ENCODE results near the gene PJA2. TPM values are rescaled to one million over a fixed set of nuclear protein-coding genes. Genes with fewer than 3 reads are reported as not detected.

PJA2 gene
- total RNA-seq, 1 donor: 124 TPM

DNA sequence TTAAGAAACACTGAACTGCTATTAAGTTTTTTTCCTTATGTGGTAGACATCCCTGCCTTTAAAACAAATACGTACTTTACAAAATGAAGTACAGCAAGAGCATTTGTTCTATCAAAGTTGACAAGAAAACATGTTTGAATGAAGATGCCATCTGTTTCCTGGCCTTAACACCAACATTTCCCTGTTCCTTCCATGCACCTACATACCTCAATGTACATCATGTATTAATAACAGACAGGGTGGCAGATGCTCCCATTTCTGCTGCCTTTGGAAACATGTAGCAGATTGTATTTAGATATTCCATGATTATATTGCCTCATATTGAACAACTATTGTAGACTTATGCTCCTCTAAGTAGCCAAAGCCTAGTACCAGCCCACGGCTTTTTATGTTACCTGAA, 104.4 kb downstream of the PJA2 start:
- H3K4me3 ChIP-seq (ENCODE audit: low read depth, low read length): no peak overlapping the region
- DNase-seq (ENCODE audit: low read depth): no peak
- TF ChIP-seq, protein P1, sequence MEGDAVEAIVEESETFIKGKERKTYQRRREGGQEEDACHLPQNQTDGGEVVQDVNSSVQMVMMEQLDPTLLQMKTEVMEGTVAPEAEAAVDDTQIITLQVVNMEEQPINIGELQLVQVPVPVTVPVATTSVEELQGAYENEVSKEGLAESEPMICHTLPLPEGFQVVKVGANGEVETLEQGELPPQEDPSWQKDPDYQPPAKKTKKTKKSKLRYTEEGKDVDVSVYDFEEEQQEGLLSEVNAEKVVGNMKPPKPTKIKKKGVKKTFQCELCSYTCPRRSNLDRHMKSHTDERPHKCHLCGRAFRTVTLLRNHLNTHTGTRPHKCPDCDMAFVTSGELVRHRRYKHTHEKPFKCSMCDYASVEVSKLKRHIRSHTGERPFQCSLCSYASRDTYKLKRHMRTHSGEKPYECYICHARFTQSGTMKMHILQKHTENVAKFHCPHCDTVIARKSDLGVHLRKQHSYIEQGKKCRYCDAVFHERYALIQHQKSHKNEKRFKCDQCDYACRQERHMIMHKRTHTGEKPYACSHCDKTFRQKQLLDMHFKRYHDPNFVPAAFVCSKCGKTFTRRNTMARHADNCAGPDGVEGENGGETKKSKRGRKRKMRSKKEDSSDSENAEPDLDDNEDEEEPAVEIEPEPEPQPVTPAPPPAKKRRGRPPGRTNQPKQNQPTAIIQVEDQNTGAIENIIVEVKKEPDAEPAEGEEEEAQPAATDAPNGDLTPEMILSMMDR (IDR thresholded peaks at IDR 0.05; ENCODE audit: insufficient read depth, low read length): no peak

DNA sequence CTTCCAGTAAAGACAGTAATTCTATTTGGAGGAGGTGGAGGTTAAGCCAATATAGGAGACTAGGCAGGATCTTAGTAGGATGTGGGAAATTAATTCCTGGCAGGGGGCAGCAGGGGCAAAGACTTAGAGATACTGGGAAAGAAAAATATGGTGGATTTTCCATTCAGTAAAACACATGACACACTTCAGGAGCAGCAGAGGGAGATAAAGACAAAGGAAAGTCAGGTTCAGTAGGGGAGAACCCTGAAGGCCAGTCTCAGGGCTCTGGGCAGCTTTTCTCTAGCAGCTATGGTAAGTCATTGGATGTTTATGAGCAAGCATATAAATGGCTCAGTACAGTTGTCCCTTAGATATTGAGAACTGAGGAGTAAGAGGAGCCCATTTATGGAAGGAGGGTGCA, 105.5 kb downstream of the PJA2 start:
- H3K4me3 ChIP-seq (ENCODE audit: low read depth, low read length): no peak overlapping the region
- DNase-seq (ENCODE audit: low read depth): no peak
- TF ChIP-seq, protein P1 (IDR thresholded peaks at IDR 0.05; ENCODE audit: insufficient read depth, low read length): no peak

DNA sequence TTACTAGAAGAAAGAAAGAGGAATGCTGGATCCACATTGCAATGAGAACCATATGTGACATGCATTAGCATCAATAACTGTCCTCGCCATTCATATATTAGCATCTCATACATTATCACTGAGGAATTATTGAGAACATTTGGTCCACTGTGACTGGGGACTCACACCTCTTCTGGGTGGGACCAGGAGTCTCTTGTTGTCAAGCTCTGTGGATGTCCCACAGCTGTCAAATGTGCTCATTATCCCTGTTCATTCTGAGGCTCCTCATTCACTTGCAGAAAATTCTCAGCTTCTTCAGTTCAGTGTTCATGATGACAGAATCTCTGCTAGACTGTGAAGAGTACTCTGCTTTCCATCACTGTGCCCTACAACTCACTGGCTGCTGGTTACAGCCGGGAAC, 109.4 kb downstream of the PJA2 start:
- TF ChIP-seq, protein P1 (IDR thresholded peaks at IDR 0.05; ENCODE audit: insufficient read depth, low read length): no peak
- no peak for DNase-seq (ENCODE audit: low read depth)
- no peak overlapping the region for H3K4me3 ChIP-seq (ENCODE audit: low read depth, low read length)

DNA sequence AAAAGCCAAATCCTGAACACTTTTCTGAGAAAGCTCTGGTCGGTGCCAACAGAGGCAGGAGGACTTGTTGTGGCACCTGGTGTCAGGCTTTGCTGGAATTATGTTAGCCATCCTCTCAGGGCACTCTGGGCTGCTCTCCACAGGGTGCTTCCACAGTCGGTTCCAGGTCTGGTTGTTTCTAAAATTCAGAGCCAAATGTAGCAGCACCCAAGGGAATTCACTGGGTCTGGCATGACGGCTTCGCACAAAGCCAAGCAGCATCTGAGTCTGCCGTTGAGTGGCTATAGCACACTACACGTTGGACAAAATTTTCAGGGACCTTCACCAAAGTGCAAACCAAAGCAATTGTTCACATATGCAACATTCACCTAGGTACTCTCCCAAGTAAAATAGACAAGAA, 110.2 kb downstream of the PJA2 start:
- peak; percentile 18 for DNase-seq (ENCODE audit: low read depth)
- no peak overlapping the region for H3K4me3 ChIP-seq (ENCODE audit: low read depth, low read length)
- TF ChIP-seq, protein P1 (IDR thresholded peaks at IDR 0.05; ENCODE audit: insufficient read depth, low read length): no peak

DNA sequence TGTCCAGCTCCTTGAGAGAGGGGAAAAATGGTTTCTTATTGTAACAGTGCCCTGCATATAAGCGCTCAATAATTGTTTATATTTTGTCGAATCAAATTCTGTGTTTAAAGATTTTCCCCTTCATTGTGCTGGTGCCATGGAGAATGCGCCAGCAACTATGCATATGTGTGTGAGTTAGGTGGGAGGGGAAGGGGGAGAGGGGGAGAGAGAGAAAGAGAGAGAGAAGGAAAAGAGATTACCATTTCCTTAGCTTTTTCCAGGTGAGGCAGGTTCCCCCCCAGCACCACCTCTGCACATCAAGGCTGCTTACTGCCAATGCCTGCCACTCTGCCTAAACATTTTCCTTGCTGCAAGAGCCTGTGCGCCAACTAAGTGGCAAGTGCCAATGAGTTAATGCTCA, 111.0 kb downstream of the PJA2 start:
- DNase-seq (ENCODE audit: low read depth): no peak
- no peak overlapping the region for H3K4me3 ChIP-seq (ENCODE audit: low read depth, low read length)
- TF ChIP-seq, protein P1 (IDR thresholded peaks at IDR 0.05; ENCODE audit: insufficient read depth, low read length): no peak

DNA sequence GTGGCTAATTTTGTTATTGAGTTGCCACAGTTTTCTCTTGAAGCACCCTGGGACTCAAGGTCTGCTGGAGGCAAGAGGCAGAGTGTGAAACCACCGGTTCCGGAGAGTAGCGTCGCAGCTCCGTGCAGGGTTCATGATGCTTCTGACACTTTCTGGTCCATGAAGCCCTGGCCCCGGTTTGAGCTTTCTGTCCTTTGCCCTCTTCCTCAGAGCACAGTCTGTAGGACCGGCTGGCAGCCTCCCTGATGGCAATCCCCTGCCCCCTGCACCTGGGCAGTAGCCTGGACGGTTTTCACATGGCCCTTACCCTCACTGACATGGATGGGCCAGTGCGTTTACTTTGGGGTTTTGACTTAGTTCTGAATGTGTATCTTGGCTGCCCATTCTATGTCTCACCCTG, 111.9 kb downstream of the PJA2 start:
- TF ChIP-seq, protein P1 (IDR thresholded peaks at IDR 0.05; ENCODE audit: insufficient read depth, low read length): no peak
- no peak overlapping the region for H3K4me3 ChIP-seq (ENCODE audit: low read depth, low read length)
- no peak for DNase-seq (ENCODE audit: low read depth)

DNA sequence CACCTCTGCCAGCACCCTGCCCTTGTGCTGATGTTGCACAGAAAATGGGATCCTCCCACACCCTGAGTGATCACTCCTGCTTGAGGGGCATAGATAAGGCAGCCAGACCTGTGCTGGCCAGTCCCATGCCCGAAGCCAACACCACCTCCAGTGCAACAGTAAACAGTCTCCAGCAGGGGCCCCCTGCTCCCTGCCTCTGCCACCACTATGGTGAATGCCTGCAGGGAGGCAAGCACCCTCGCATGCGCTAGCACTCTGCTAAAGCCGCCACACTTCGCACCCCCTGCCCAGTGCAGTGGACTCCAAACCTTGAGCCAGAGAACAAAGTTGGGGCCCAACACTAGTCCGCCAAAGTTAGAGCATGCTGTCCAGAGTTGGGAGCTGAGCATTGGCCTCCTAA, 118.7 kb downstream of the PJA2 start:
- TF ChIP-seq, protein P1 (IDR thresholded peaks at IDR 0.05; ENCODE audit: insufficient read depth, low read length): no peak
- DNase-seq (ENCODE audit: low read depth): no peak

More for the DNA sequence above, 118.7 kb downstream of the PJA2 start:
- H3K4me3 ChIP-seq (ENCODE audit: low read depth, low read length): no peak overlapping the region
